ENCODE measurements around the gene GAPDHS.

Gene GAPDHS

GRCh38 chr19:35539850-35540249 is 6.6 kb downstream of the GAPDHS start:
- no peak for DNase-seq (ENCODE audit: low spot score)

DNA sequence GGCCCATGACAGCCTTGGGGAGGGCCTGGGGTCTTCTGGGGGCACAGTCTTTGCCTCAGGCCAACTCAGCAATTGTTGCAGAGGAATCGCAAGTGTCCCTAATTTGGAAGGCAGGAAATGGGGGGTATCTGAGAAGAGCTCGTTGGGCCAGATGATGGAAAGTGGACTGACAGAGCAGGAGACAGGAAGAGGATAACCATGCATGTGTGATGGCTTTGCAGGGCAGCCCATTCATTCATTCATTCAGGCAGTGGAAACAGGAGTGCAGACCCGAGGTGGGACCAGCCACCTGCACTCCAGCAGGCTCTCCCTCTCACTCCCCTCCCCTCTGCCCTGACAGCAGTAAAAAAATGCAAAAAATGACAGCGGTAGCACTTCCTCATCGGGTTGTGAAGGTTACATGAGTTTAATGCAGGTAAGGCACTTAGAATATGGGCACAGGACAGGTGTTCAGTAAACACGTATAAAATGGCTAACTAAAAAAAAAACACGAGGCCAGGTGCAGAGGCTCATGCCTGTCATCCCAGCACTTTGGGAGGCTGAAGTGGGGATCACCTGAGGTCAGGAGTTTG is 7.2 kb downstream of the GAPDHS start:
- no peak for DNase-seq (ENCODE audit: low spot score)

DNA sequence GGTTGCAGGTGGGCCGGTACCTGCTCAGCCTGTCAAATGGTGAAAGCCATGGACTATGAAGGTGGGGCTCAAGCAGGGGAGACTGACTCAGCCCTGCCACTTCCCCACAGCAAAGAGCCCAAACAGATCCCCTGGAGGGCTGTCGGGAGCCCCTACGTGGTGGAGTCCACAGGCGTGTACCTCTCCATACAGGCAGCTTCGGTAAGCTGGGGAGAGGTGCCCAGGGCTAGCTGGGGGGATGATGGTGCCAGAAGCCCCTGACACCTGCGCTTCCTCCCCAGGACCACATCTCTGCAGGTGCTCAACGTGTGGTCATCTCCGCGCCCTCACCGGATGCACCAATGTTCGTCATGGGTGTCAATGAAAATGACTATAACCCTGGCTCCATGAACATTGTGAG is 9.0 kb downstream of the GAPDHS start:
- DNase-seq (ENCODE audit: low spot score) = no peak

- DNase-seq (ENCODE audit: low spot score) = no peak
These were observed 10.2 kb downstream of the GAPDHS start for GRCh38 chr19:35543280-35544109.

GRCh38 chr19:35544110-35544802 is 11.0 kb downstream of the GAPDHS start:
- DNase-seq (ENCODE audit: low spot score) = no peak

DNA sequence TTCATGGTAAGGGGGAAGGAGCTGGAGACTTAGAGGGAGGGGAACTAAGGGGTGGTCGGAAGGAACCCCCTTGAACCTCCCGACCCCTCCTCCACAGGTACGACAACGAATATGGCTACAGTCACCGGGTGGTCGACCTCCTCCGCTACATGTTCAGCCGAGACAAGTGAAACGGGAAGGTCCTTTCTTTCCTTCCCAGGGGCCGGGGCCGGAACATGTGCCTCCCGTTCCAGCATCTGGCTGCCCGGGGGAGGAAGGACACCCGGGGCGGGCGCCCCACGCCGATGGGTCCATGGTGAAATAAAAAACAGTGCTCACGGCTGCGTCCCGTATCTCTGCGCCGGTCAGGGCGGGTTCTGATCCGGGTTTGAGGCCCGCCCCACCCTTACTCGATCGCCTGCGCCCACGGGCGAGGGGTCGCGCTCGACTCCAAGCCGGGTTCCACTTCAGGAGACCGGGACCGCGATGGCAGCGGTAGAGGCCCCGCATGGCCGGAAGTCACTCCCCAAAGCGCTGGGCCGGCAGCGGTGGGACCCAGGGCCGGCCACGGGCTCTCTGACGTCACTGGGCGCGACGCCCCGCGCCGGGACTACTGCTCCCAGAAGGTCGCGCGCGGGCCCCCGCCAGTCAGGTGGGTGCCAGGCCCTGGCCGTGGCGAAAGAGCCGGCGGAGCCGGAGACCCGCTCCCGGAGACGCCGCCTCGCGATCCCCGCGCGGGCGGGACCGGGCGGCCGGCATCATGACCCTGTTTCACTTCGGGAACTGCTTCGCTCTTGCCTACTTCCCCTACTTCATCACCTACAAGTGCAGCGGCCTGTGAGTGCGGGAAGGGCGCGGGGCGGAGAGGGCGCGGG is 12.0 kb downstream of the GAPDHS start, which contains the start of gene TMEM147:
Gene TMEM147 (plus strand): TSS at position 626 of the 854 bp plus-strand sequence. CDS start 114 bp downstream, at position 740.
- DNase-seq (ENCODE audit: low spot score) = peak; percentile 99

- peak; percentile 86 for DNase-seq (ENCODE audit: low spot score)
These were observed 12.7 kb downstream of the GAPDHS start for GRCh38 chr19:35545855-35546381.

DNA sequence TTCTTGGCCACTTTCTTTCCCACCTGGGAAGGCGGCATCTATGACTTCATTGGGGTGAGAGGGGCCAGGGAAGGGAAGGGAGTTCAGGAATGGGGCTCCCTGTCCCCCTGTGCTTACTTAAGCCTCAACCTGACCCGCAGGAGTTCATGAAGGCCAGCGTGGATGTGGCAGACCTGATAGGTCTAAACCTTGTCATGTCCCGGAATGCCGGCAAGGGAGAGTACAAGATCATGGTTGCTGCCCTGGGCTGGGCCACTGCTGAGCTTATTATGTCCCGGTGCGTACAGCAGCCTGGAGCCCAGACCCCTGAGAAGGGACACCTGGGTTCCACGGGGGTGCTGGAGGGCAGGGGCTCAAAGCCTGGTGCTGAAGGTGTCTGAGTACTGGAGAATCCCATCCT is 13.3 kb downstream of the GAPDHS start:
- no peak for DNase-seq (ENCODE audit: low spot score)

DNA sequence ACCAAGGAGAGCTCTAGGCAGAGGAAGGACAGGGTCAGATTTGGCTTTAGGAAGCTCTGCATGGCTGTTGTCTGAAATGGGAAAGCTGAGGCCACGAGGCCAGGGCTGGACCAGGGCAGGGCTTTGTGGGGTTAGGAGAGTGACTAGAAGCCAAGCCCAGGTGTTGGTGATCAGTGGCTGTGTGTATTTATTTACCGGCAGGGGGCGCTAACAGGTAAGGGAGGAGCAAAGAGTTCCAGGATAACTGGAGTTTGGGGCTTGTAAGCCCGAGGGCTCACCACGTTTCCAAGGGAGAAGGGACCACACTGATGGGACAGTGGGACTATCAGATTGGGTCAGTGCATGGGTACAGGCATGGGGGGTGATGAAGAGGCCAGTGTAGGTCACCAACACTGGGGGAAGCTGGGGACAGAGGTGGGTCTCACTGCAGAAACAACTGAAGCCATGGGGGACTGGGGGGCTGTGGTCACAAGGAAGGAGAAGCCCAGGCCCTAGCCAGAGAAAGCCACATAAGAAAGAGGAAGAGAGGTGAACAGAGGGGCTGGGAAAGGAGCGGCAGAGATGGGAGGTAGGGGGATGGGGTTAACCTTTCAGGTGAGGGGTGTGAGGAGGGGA is 16.0 kb downstream of the GAPDHS start:
- peak; percentile 92 for DNase-seq (ENCODE audit: low spot score)

DNA sequence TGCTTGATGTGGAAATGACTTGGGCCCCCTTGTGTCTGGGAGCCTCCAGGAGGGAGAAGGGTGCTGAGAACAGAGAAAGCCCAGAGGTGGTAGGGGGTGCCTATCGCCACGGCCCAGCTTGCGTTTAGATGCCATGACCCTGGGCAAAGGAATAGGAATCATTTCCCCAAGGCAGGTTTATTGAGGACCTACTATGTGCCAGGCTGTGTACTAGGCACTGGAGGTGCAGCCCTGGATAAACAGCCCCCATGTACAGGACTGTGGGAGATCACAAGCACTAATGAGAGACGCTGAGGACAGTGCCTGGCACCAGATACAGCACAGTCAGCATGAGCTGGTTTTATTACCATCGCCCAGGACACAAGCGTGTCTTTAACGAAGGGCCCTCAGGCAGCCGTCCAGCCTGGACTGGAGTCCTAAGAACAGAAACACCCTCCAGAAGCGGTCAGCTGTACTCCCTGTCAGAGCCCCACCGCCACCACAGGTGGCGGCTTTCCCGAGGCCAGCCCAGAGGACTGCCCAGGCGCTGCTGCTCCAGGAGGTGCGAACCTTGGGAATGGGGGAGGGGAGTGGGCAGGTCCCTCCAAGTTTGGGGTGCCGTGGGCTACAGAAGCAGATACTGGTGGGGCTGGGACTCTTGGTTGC is 16.7 kb downstream of the GAPDHS start:
- DNase-seq (ENCODE audit: low spot score) = no peak

DNA sequence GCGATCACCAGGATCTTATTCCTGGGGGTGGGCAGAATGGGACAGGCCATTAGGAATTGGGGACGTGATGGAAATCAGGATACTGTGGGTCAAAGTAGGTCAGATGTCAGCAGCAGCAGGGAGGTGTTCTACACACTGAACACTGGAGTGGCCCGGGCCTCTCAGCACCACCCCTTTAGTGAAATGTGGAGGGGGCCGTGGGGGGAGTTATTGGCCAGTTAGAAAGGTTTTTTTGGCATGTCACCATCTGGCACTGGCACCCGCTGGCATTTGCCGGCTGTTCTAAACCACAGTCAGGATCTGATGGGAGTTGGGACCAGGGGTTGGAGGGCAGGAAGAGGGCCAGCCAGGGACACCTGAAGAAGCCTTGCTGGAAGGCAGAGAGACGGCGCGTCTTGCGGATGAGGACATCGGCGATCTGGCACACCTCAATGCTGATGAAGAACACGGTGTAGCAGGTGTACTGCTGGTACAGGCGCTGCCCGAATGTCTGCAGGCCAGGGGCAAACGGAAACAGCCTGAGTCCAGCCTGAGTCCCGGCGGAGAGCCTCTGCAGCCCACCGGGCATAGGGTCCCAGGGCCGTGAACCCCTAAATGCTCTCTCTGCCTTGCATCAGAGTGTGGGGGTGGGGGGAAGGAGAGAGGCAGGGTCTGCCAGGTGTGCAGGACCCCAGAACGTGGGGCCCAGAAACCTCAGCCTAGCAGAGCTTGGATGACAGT is 18.0 kb downstream of the GAPDHS start:
- no peak for DNase-seq (ENCODE audit: low spot score)

- DNase-seq (ENCODE audit: low spot score) = no peak
These were observed 19.5 kb downstream of the GAPDHS start for GRCh38 chr19:35552534-35553384.

DNA sequence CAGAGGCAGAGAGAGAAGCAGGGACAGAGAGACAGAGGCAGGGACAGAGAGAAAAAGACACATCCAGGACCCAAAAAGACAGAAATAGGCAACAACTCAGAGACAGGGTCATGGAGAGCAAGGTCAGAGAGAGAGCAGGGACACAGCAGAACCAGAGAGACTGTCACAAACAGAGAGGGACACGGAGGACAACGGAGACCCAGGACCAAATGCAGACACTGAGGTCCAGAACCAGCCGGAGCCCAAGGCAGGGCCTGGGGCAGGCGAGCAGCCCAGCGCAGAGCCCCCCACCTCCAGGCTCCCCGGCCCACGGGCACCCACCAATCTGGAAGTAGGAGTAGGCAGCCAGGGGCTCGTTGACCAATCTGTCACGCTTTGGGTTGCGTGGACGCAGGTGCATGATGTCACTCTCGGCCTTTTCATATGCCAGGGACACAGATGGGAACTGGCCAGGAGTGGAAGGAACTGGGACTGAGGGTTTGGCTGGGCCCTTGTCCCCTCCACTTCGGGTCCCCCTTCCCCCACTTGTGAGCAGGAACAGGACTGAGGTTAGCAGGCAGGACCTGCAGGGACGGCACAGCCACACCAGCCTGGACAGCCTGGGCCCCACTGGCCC is 20.2 kb downstream of the GAPDHS start:
- DNase-seq (ENCODE audit: low spot score) = no peak

- DNase-seq (ENCODE audit: low spot score) = no peak
These were observed 20.8 kb downstream of the GAPDHS start for GRCh38 chr19:35554076-35554475.

- DNase-seq (ENCODE audit: low spot score) = peak; percentile 77
These were observed 22.2 kb downstream of the GAPDHS start for GRCh38 chr19:35555301-35556005.

DNA sequence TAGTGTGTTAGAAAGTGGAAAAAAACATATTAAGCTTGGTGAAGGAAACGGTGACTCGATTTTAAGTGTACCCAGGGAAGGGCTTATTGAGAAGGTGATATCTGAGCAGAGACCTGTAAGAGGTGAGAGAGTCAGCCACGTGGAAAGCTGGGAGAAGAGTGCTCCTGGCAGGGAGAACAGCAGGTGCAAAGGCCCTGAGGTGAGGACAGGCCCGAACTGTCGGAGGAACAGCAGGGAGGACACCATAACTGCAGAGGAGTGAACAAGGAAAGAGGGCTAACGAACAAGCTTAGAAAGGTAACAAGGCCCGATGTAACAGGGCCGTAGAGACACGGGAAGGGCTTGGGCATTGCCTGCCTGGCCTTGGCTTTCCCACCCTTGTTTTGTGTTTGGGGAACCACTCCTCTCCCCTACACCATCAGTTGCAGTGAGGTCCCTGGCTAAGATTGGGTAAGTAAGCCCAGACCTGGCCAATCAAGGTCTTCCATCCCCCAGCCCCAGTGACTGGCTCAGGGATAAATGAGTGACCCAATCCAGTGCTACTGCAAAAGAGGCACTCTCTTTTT is 22.9 kb downstream of the GAPDHS start:
- no peak for DNase-seq (ENCODE audit: low spot score)

GRCh38 chr19:35556846-35557538 is 23.7 kb downstream of the GAPDHS start:
- DNase-seq (ENCODE audit: low spot score) = no peak

Data from HuH-7.5 (cell line).